Right atrium auricular region (tissue), 2 donors: ENCODE measurements around the gene NRP2. TPM values are rescaled to one million over a fixed set of nuclear protein-coding genes. Genes with fewer than 3 reads are reported as not detected.
A peak's percentile ranks its signal among the peaks of the same experiment; 100 is the strongest.

Source experiments
- DNase-seq: peaks from one replicate; pipeline ENCODE4 v3.0.0-alpha.2; 2019; ENCODE audit warnings: low spot score
- H3K27ac ChIP-seq, 2 donors: fragments of 200-600 bp; sonication (generic); 1 replicate in 1 of 2; 2 replicates in 1 of 2; pipeline ENCODE4 v1.5.1; 2016 to 2019
- H3K27me3 ChIP-seq, 2 donors: fragments of 200-600 bp; sonication (generic); one replicate each; pipeline versions ENCODE4 v1.5.1 to v1.6.0; 2017 to 2019
- H3K36me3 ChIP-seq: fragments of 200-600 bp; sonication (generic); one replicate; pipeline ENCODE4 v1.5.1; 2016
- H3K4me1 ChIP-seq, 2 donors: fragments of 200-600 bp; sonication (generic); one replicate each; pipeline versions ENCODE4 v1.5.1 to v1.6.0; 2017 to 2019
- H3K4me3 ChIP-seq, 2 donors: fragments of 200-600 bp; sonication (generic); 1 replicate in 1 of 2; 2 replicates in 1 of 2; pipeline ENCODE4 v1.5.1; 2017 to 2019; ENCODE audit warnings: mild to moderate bottlenecking in 1 of 2, moderate library complexity in 1 of 2
- H3K9me3 ChIP-seq, 2 donors: fragments of 200-600 bp; sonication (generic); one replicate each; pipeline ENCODE4 v1.5.1; 2019
- CTCF ChIP-seq, 2 donors: fragments of 200-600 bp; sonication (generic); IDR thresholded peaks; one replicate each; pipeline ENCODE4 v1.5.1; 2019; ENCODE audit warnings: antibody characterized with exemption in 2 of 2
- total RNA-seq, 2 donors: library from RNA; depleted of rRNA; stranded (reverse); fragments of >200 nt; gene quantifications; one replicate each; pipeline ENCODE4 v1.1.0, GENCODE V29; 2016

The NRP2 gene
- total RNA-seq = 10 to 100 TPM in 1 of 2 donors, 1 to 10 TPM in 1; 7.1 to 10.9 TPM

GRCh38 chr2:205682239-205682970, at the start of gene NRP2:
Gene NRP2 (plus strand): TSS chr2:205682501. CDS start chr2:205683291, 790 bp downstream.
- peaks cover 0 to 52% of the 10 kb centered on the region in 2 donors for H3K4me1 ChIP-seq
- DNase-seq = peak; percentile 87
- no peak for TF ChIP-seq CTCF (IDR thresholded peaks at IDR 0.05)
- peak within 1 kb of the TSS; percentile 70 to 77 for H3K27ac ChIP-seq
- no peaks in the 10 kb centered on the region for H3K9me3 ChIP-seq
- H3K4me3 ChIP-seq = peak within 1 kb of the TSS; percentile 55 to 73
- no peaks in the 10 kb centered on the region for H3K27me3 ChIP-seq
- H3K36me3 ChIP-seq = no peaks in the 10 kb centered on the region

GRCh38 chr2:205633994-205634393, 48.3 kb upstream of the NRP2 start:
- Histone ChIP-seq H3K4me1 (peaks cover 0 to 5% of the 10 kb centered on the region in 2 donors), H3K9me3 (no peaks in the 10 kb centered on the region), H3K27me3 (no peaks in the 10 kb centered on the region), H3K27ac (no peak overlapping the region), H3K36me3 (no peaks in the 10 kb centered on the region), H3K4me3 (no peak overlapping the region)
- no peak for DNase-seq
- no peak for TF ChIP-seq CTCF (IDR thresholded peaks at IDR 0.05)

GRCh38 chr2:205636549-205637319, 45.6 kb upstream of the NRP2 start:
- no peaks in the 10 kb centered on the region for H3K27me3 ChIP-seq
- no peak for TF ChIP-seq CTCF (IDR thresholded peaks at IDR 0.05)
- peaks cover 0 to 5% of the 10 kb centered on the region in 2 donors for H3K4me1 ChIP-seq
- peaks cover 0 to 9% of the 10 kb centered on the region in 2 donors for H3K9me3 ChIP-seq
- H3K27ac ChIP-seq = no peak overlapping the region
- no peak overlapping the region for H3K4me3 ChIP-seq
- no peaks in the 10 kb centered on the region for H3K36me3 ChIP-seq
- DNase-seq = no peak

GRCh38 chr2:205637320-205637602, 45.0 kb upstream of the NRP2 start:
- Histone ChIP-seq H3K4me1 (peaks cover 0 to 5% of the 10 kb centered on the region in 2 donors), H3K4me3 (no peak overlapping the region), H3K27me3 (no peaks in the 10 kb centered on the region), H3K36me3 (no peaks in the 10 kb centered on the region), H3K27ac (no peak overlapping the region), H3K9me3 (peaks cover 0 to 9% of the 10 kb centered on the region in 2 donors)
- TF ChIP-seq CTCF (IDR thresholded peaks at IDR 0.05) = no peak
- DNase-seq = no peak

GRCh38 chr2:205637779-205638503, 44.4 kb upstream of the NRP2 start:
- Histone ChIP-seq H3K9me3 (peaks cover 0 to 9% of the 10 kb centered on the region in 2 donors), H3K4me3 (no peak overlapping the region), H3K27ac (no peak overlapping the region), H3K27me3 (no peaks in the 10 kb centered on the region), H3K36me3 (no peaks in the 10 kb centered on the region), H3K4me1 (peaks cover 0 to 5% of the 10 kb centered on the region in 2 donors)
- no peak for DNase-seq
- TF ChIP-seq CTCF (IDR thresholded peaks at IDR 0.05) = no peak
